HepG2 (cell line): Measurements from ENCODE around the gene FGL2. TPM values are rescaled to one million over a fixed set of nuclear protein-coding genes. Genes with fewer than 3 reads are reported as not detected.

ENCODE experiments used
- ATAC-seq: fragments of 200-7000 bp; cut with Tn5 transposase; 3 replicates; pipeline ENCODE4 v1.9.1; 2020; ENCODE audit warnings: mild to moderate bottlenecking, moderate library complexity
- BruUV-seq: library from RNA; stranded (reverse); fragments of 400-500 nt; replicated peaks from 2 replicates; lab custom pipeline; 2021; lab: Mats Ljungman, UMichigan
- CTCF ChIA-PET: fragments of 300-600 bp; formaldehyde crosslinking; extraction: SDS; loops from one replicate; lab custom pipeline; 2021; ENCODE audit warnings: low total read pairs, inconsistent platforms, low intra/inter-chr PET ratio; lab: Yijun Ruan, JAX
- POLR2A ChIA-PET: fragments of 350-600 bp; sonication (Branson Sonifier 250); formaldehyde crosslinking; loops from one replicate; lab custom pipeline; 2020; ENCODE audit warnings: antibody characterized with exemption, inconsistent platforms; lab: Yijun Ruan, JAX
- DNase-seq: peaks from one replicate; pipeline ENCODE4 v3.0.0-alpha.2; 2015; ENCODE audit warnings: low spot score
- FAIRE-seq: peaks from 3 replicates; lab custom pipeline; 2011; peaks lifted over from hg19 to GRCh38; lab: Jason Lieb, UNC
- H2AFZ ChIP-seq: one replicate; pipeline ENCODE4 v1.6.1; 2011; ENCODE audit warnings: low read length, inconsistent platforms
- H3K27ac ChIP-seq: fragments of 300-600 bp; 3 replicates; pipeline ENCODE4 v1.8.0; 2011; ENCODE audit warnings: mixed run types, mild to moderate bottlenecking, mixed read lengths, low read length, inconsistent platforms; ENCODE audit not compliant: insufficient read depth; ENCODE audit errors: extremely low read length
- H3K27me3 ChIP-seq, 2 experiments: fragments of 200-600 bp in 1 of 2; 2 replicates in 1 of 2; 3 replicates in 1 of 2; pipeline versions ENCODE4 v1.6.0 to v1.8.0; 2011; ENCODE audit warnings: low read length in 2 of 2, mild to moderate bottlenecking in 2 of 2, moderate library complexity in 2 of 2, inconsistent platforms in 1 of 2; ENCODE audit not compliant: insufficient read depth in 2 of 2, control insufficient read depth in 1 of 2
- H3K36me3 ChIP-seq, 2 experiments: fragments of 200-600 bp in 1 of 2; replicated peaks in 1 of 2; 2 replicates in 1 of 2; 3 replicates in 1 of 2; pipeline versions ENCODE4 v1.5.1 to v1.8.0; 2011; ENCODE audit warnings: low read length in 2 of 2, inconsistent platforms in 1 of 2; ENCODE audit not compliant: insufficient read depth in 2 of 2, control insufficient read depth in 1 of 2
- H3K4me1 ChIP-seq: 2 replicates; pipeline ENCODE4 v1.5.1; 2012; ENCODE audit warnings: low read length, inconsistent platforms; ENCODE audit not compliant: insufficient read depth
- H3K4me2 ChIP-seq: 2 replicates; pipeline ENCODE4 v1.6.0; 2011; ENCODE audit warnings: low read depth, low read length, inconsistent platforms
- H3K4me3 ChIP-seq, 3 experiments: fragments of 200-600 bp in 1 of 3; sonication (generic), shearing (Covaris generic) in 1 of 3; replicated peaks in 1 of 3; 2 replicates each; pipeline ENCODE4 v1.5.1; 2011 to 2016; ENCODE audit warnings: low read length in 3 of 3, inconsistent platforms in 2 of 3, low read depth in 2 of 3, mild to moderate bottlenecking in 2 of 3, control low read depth in 1 of 3, mixed read lengths in 1 of 3; ENCODE audit not compliant: insufficient read depth in 1 of 3
- H3K79me2 ChIP-seq: one replicate; pipeline ENCODE4 v1.6.1; 2011; ENCODE audit warnings: low read length, inconsistent platforms; ENCODE audit not compliant: insufficient read depth
- H3K9ac ChIP-seq: 2 replicates; pipeline ENCODE4 v1.6.0; 2011; ENCODE audit warnings: mild to moderate bottlenecking, low read depth, low read length, inconsistent platforms; ENCODE audit not compliant: insufficient read depth
- H3K9me3 ChIP-seq: 2 replicates; pipeline ENCODE4 v1.5.1; 2012; ENCODE audit warnings: mild to moderate bottlenecking, low read length
- H4K20me1 ChIP-seq: 2 replicates; pipeline ENCODE4 v1.6.0; 2011; ENCODE audit warnings: inconsistent platforms, mild to moderate bottlenecking, low read length, moderate library complexity; ENCODE audit not compliant: insufficient read depth
- CEBPG ChIP-seq: IDR thresholded peaks from 2 replicates; pipeline ENCODE4 v1.6.1; 2016
- CREM ChIP-seq, 2 experiments: sonication (generic) in 1 of 2; formaldehyde crosslinking in 1 of 2; IDR thresholded peaks; 2 replicates each; pipeline versions ENCODE4 v1.4.0 to v1.6.1; 2016 to 2020; ENCODE audit warnings: antibody characterized with exemption in 1 of 2, mild to moderate bottlenecking in 1 of 2, missing genetic modification reagents in 1 of 2
- FOSL2 ChIP-seq: sonication (generic); formaldehyde crosslinking; IDR thresholded peaks from 2 replicates; pipeline ENCODE4 v1.4.0; 2020; ENCODE audit warnings: missing genetic modification reagents
- GATAD1 ChIP-seq: IDR thresholded peaks from 2 replicates; pipeline ENCODE4 v1.6.1; 2016; ENCODE audit warnings: missing genetic modification reagents, missing compliant biosample characterization
- GATAD2A ChIP-seq: IDR thresholded peaks from 2 replicates; pipeline ENCODE4 v1.6.1; 2016
- NCOA5 ChIP-seq: sonication (generic); formaldehyde crosslinking; IDR thresholded peaks from 2 replicates; pipeline ENCODE4 v1.4.0; 2020; ENCODE audit warnings: missing genetic modification reagents
- NONO ChIP-seq, 2 experiments: fragments of 450-650 bp in 1 of 2; sonication (generic) in 1 of 2; formaldehyde crosslinking in 1 of 2; IDR thresholded peaks in 1 of 2; conservative IDR thresholded peaks in 1 of 2; 2 replicates each; pipeline versions ENCODE4 v1.6.1 to v1.8.0; 2017 to 2022; ENCODE audit warnings: mild to moderate bottlenecking in 1 of 2, missing genetic modification reagents in 1 of 2, moderate library complexity in 1 of 2
- POLR2AphosphoS5 ChIP-seq: IDR thresholded peaks from 2 replicates; pipeline ENCODE4 v1.6.1; 2012; ENCODE audit warnings: low read depth, low read length
- SATB2 ChIP-seq: sonication (generic); formaldehyde crosslinking; IDR thresholded peaks from 2 replicates; pipeline ENCODE4 v1.5.0; 2020; ENCODE audit warnings: missing genetic modification reagents
- ZFAT ChIP-seq: sonication (generic); formaldehyde crosslinking; conservative IDR thresholded peaks from 2 replicates; pipeline ENCODE4 v1.8.1; 2023; ENCODE audit warnings: missing genetic modification reagents, inconsistent platforms
- ZNF263 ChIP-seq: sonication (generic); formaldehyde crosslinking; IDR thresholded peaks from 2 replicates; pipeline ENCODE4 v1.4.0; 2020; ENCODE audit warnings: missing genetic modification reagents
- ZNF326 ChIP-seq: sonication (generic); formaldehyde crosslinking; IDR thresholded peaks from 2 replicates; pipeline ENCODE4 v1.4.0; 2020; ENCODE audit warnings: missing genetic modification reagents, borderline replicate concordance
- ZNF543 ChIP-seq: sonication (generic); formaldehyde crosslinking; IDR thresholded peaks from 2 replicates; pipeline ENCODE4 v1.4.0; 2020; ENCODE audit warnings: mild to moderate bottlenecking, missing genetic modification reagents
- ZNF550 ChIP-seq: sonication (generic); formaldehyde crosslinking; IDR thresholded peaks from 2 replicates; pipeline ENCODE4 v1.4.0; 2020; ENCODE audit warnings: mild to moderate bottlenecking, missing genetic modification reagents, borderline replicate concordance
- ZNF569 ChIP-seq: sonication (generic); formaldehyde crosslinking; IDR thresholded peaks from 2 replicates; pipeline ENCODE4 v1.5.0; 2020; ENCODE audit warnings: mild to moderate bottlenecking, missing genetic modification reagents, moderate library complexity, borderline replicate concordance
- WGBS: methylation state at CpG from one replicate; pipeline ENCODE4 v1.1.6; 2017; ENCODE audit warnings: low lambda C conversion rate; 5-methylcytosine and 5-hydroxymethylcytosine counted together
- in situ Hi-C: cut with HindIII; loops from 2 replicates; pipeline ENCODE4 v1.10.0; 2017; ENCODE audit warnings: low pct_unique_long_range_greater_than_20kb; ENCODE audit not compliant: extremely low pct_ligation_motif_present
- intact Hi-C: fragments of 100-400 bp; cut with micrococcal nuclease; formaldehyde crosslinking; loops from one replicate; pipeline ENCODE4 v1.10.0; 2022; ENCODE audit not compliant: unreplicated experiment
- polyA plus RNA-seq, 8 experiments: library from polyadenylated mRNA; depleted of rRNA in 3 of 8; stranded (reverse) in 7 of 8; unstranded in 1 of 8; fragments of >200 nt; fragmentation: Illumina TruSeq in 4 of 8; extraction: Trizol in 4 of 8; gene quantifications; 2 replicates each; pipeline versions ENCODE4 v1.2.1 to v1.2.3, GENCODE V29; 2011 to 2016; ENCODE audit warnings: low read depth in 4 of 8, missing spikeins in 1 of 8, mixed read lengths in 1 of 8; ENCODE audit not compliant: insufficient read depth in 1 of 8
- total RNA-seq, 5 experiments: library from RNA; depleted of rRNA; stranded (reverse); fragments of >200 nt; fragmentation: Illumina TruSeq; extraction: Trizol; gene quantifications; 2 replicates each; pipeline ENCODE4 v1.2.3, GENCODE V29; 2016; ENCODE audit warnings: low read depth in 1 of 5
- TF ChIP-seq, protein P1 (sequence below): sonication (generic); formaldehyde crosslinking; IDR thresholded peaks from 2 replicates; pipeline ENCODE4 v1.9.0; 2021; ENCODE audit warnings: missing genetic modification reagents, borderline replicate concordance
- TF ChIP-seq, protein P2 (sequence below): sonication (generic); formaldehyde crosslinking; IDR thresholded peaks from 2 replicates; pipeline ENCODE4 v1.4.0; 2020; ENCODE audit warnings: mild to moderate bottlenecking, missing genetic modification reagents

FGL2 gene
- total and polyA plus RNA-seq, 2 of the 13 experiments (the other 11 are each of a cell fraction or from before 2014, with no cell fraction given): 0.04 to 0.15 TPM

DNA sequence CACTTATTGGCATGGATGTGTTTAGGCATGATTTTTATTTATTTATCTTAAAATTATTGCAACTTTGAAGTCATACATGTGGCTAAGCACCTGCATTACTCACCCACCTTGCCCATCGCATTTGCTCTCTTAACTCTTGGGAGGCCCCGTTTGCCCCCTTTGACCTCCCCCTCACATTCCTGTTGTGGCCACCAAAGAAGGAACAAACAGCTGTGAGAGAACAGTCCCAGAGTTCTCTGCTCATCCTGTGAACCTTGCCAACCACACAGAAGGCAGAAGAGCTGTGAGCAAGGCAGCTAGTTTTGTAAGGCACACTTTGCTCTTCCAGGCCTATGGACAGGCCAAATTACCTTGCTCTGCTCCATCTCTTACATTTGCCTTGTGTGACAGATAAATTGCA, 23.6 kb upstream of the FGL2 start:
- Histone ChIP-seq H3K36me3 (no peaks in the 10 kb centered on the region), H3K4me1 (peaks cover 12% of the 10 kb centered on the region; the same call in 1 of the 2 replicates), H3K9me3 (peaks cover 4% of the 10 kb centered on the region; the same call in 1 of the 2 replicates), H3K27ac (no peak overlapping the region), H4K20me1 (no peaks in the 10 kb centered on the region), H2AFZ (no peak overlapping the region), H3K4me3 (no peak overlapping the region), H3K79me2 (no peaks in the 10 kb centered on the region), H3K27me3 (no peaks in the 10 kb centered on the region), H3K9ac (no peak overlapping the region), H3K4me2 (no peak overlapping the region)
- WGBS: 42% methylated on average over 2 of the region's 2 CpGs
- CTCF ChIA-PET: no interaction called here
- BruUV-seq: no TSS peak
- intact Hi-C loops: no loop called here
- DNase-seq: peak; percentile 13
- in situ Hi-C loops: no loop called here
- ATAC-seq: 0 out of 3 replicates have a peak, but pooled peaks have one; percentile 35
- no peak for FAIRE-seq
- POLR2A ChIA-PET: no interaction called here
- TF ChIP-seq ZNF569 (CRISPR knock-in tag) (no peak), GATAD2A (CRISPR knock-in tag) (no peak), FOSL2 (CRISPR knock-in tag) (no peak), NCOA5 (CRISPR knock-in tag) (no peak), CEBPG (no peak), POLR2AphosphoS5 (no peak), ZNF326 (CRISPR knock-in tag) (no peak), ZNF543 (no peak), ZNF263 (CRISPR knock-in tag) (no peak), ZFAT (CRISPR knock-in tag) (no peak), GATAD1 (CRISPR knock-in tag) (no peak), ZNF550 (CRISPR knock-in tag) (no peak), CREM (IDR thresholded peaks at IDR 0.05) (no peak), CREM (CRISPR knock-in tag; IDR thresholded peaks at IDR 0.05) (no peak), SATB2 (CRISPR knock-in tag) (no peak), NONO (IDR thresholded peaks at IDR 0.05) (no peak), NONO (CRISPR knock-in tag; conservative IDR thresholded peaks at IDR 0.05) (no peak)
- TF ChIP-seq, protein P1, sequence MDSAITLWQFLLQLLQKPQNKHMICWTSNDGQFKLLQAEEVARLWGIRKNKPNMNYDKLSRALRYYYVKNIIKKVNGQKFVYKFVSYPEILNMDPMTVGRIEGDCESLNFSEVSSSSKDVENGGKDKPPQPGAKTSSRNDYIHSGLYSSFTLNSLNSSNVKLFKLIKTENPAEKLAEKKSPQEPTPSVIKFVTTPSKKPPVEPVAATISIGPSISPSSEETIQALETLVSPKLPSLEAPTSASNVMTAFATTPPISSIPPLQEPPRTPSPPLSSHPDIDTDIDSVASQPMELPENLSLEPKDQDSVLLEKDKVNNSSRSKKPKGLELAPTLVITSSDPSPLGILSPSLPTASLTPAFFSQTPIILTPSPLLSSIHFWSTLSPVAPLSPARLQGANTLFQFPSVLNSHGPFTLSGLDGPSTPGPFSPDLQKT (CRISPR knock-in tag): no peak
- TF ChIP-seq, protein P2, sequence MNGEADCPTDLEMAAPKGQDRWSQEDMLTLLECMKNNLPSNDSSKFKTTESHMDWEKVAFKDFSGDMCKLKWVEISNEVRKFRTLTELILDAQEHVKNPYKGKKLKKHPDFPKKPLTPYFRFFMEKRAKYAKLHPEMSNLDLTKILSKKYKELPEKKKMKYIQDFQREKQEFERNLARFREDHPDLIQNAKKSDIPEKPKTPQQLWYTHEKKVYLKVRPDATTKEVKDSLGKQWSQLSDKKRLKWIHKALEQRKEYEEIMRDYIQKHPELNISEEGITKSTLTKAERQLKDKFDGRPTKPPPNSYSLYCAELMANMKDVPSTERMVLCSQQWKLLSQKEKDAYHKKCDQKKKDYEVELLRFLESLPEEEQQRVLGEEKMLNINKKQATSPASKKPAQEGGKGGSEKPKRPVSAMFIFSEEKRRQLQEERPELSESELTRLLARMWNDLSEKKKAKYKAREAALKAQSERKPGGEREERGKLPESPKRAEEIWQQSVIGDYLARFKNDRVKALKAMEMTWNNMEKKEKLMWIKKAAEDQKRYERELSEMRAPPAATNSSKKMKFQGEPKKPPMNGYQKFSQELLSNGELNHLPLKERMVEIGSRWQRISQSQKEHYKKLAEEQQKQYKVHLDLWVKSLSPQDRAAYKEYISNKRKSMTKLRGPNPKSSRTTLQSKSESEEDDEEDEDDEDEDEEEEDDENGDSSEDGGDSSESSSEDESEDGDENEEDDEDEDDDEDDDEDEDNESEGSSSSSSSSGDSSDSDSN: no peak
